Activated T-cell treated with anti-CD3 and anti-CD28 coated beads, Interleukin-2, amount 50 U/mL, for 4 hours (primary cell): ENCODE data around the gene AKIRIN2. TPM values are rescaled to one million over a fixed set of nuclear protein-coding genes. Genes with fewer than 3 reads are reported as not detected.

Experiments used
- ATAC-seq, 2 donors: fragments of 200-7000 bp; cut with Tn5 transposase; one replicate each; pipeline ENCODE4 v1.10.0; 2021
- DNase-seq: peaks from one replicate; pipeline ENCODE4 v3.0.0-alpha.2; 2020
- H3K27me3 Mint-ChIP-seq: one replicate; pipeline ENCODE4 v1.8.0; 2021; ENCODE audit warnings: low read depth, mixed read lengths
- H3K36me3 Mint-ChIP-seq: one replicate; pipeline ENCODE4 v1.8.0; 2022; ENCODE audit warnings: mixed read lengths; ENCODE audit not compliant: insufficient read depth
- H3K4me1 Mint-ChIP-seq: one replicate; pipeline ENCODE4 v1.8.0; 2021; ENCODE audit warnings: low read depth, mixed read lengths
- H3K4me3 Mint-ChIP-seq: one replicate; pipeline ENCODE4 v1.8.0; 2021; ENCODE audit warnings: mild to moderate bottlenecking, moderate library complexity, mixed read lengths
- H3K9me3 Mint-ChIP-seq: one replicate; pipeline ENCODE4 v1.8.0; 2021; ENCODE audit warnings: mixed read lengths
- total RNA-seq, 3 donors: library from RNA; stranded (reverse); gene quantifications; one replicate each; pipeline ENCODE4 v1.2.1, GENCODE V29; 2021

The AKIRIN2 gene
- total RNA-seq, 3 donors from 2014 or later, result 43.8 to 61.4 (median 54.2) TPM

GRCh38 chr6:87630746-87631145 is 71.3 kb downstream of the AKIRIN2 start:
- Mint-ChIP-seq H3K9me3 (no peaks in the 10 kb centered on the region), H3K27me3 (no peaks in the 10 kb centered on the region), H3K4me3 (no peak overlapping the region), H3K4me1 (no peaks in the 10 kb centered on the region), H3K36me3 (peaks cover 25% of the 10 kb centered on the region)
- DNase-seq (no peak), ATAC-seq (no peak)

- DNase-seq (no peak), ATAC-seq (no peak)
- no peaks in the 10 kb centered on the region for H3K4me1 Mint-ChIP-seq
- no peak overlapping the region for H3K4me3 Mint-ChIP-seq
- peaks cover 29% of the 10 kb centered on the region for H3K36me3 Mint-ChIP-seq
- no peaks in the 10 kb centered on the region for H3K27me3 Mint-ChIP-seq
- H3K9me3 Mint-ChIP-seq, result no peaks in the 10 kb centered on the region
Measured at GRCh38 chr6:87628881-87629280, 73.2 kb downstream of the AKIRIN2 start.

GRCh38 chr6:87628424-87628823 is 73.6 kb downstream of the AKIRIN2 start:
- DNase-seq, result no peak
- Mint-ChIP-seq H3K4me3 (no peak overlapping the region), H3K36me3 (peaks cover 31% of the 10 kb centered on the region), H3K4me1 (no peaks in the 10 kb centered on the region), H3K27me3 (no peaks in the 10 kb centered on the region), H3K9me3 (no peaks in the 10 kb centered on the region)
- no peak for ATAC-seq

Other genes with a start within 250 kb of the AKIRIN2 start
- gene SLC35A1, start 229.3 kb downstream of the AKIRIN2 start, total RNA-seq, result 1 to 10 TPM; 7.1 to 8.9 (median 8.5) TPM
- gene RARS2, start 112.2 kb downstream of the AKIRIN2 start, total RNA-seq, result 10 to 100 TPM; 16.8 to 20.9 (median 19.6) TPM
- 10 to 100 TPM; 22.7 to 25.7 (median 23.9) TPM for gene ORC3, start 112.1 kb downstream of the AKIRIN2 start, total RNA-seq